Common myeloid progenitor, CD34-positive (primary cell): Measurements from ENCODE around the gene IRX2.

Experiments
- CTCF ChIA-PET: fragments of 350-600 bp; sonication (Branson Sonifier 250); formaldehyde crosslinking; loops from one replicate; lab custom pipeline; 2021; ENCODE audit warnings: antibody characterized with exemption; lab: Charles Lee
- POLR2A ChIA-PET: fragments of 350-600 bp; sonication (Branson Sonifier 250); formaldehyde crosslinking; loops from one replicate; lab custom pipeline; 2021; ENCODE audit warnings: antibody characterized with exemption; lab: Charles Lee
- DNase-seq, 3 donors: peaks; one replicate each; pipeline versions ENCODE4 v3.0.0 to v3.0.0-alpha.2; 2013
- H3K27ac ChIP-seq, 2 experiments: 1 replicate in 1 of 2; 2 replicates in 1 of 2; pipeline ENCODE4 v1.7.0; 2013; ENCODE audit warnings: inconsistent platforms in 2 of 2, low read length in 2 of 2, mild to moderate bottlenecking in 2 of 2, low read depth in 1 of 2, moderate library complexity in 1 of 2; ENCODE audit not compliant: severe bottlenecking in 2 of 2, insufficient read depth in 1 of 2, poor library complexity in 1 of 2
- H3K27me3 ChIP-seq, 5 experiments: replicated peaks in 2 of 5; 1 replicate in 3 of 5; 2 replicates in 2 of 5; pipeline versions ENCODE4 v1.6.1 to v1.7.0; 2013; ENCODE audit warnings: low read length in 4 of 5, mild to moderate bottlenecking in 2 of 5, moderate library complexity in 2 of 5, inconsistent platforms in 1 of 5; ENCODE audit not compliant: insufficient read depth in 5 of 5, control insufficient read depth in 4 of 5
- H3K36me3 ChIP-seq, 4 experiments: 1 replicate in 2 of 4; 2 replicates in 2 of 4; pipeline versions ENCODE4 v1.6.1 to v1.7.0; 2013; ENCODE audit warnings: low read length in 3 of 4, control low read depth in 1 of 4, mild to moderate bottlenecking in 1 of 4; ENCODE audit not compliant: control insufficient read depth in 4 of 4, insufficient read depth in 4 of 4
- H3K4me1 ChIP-seq, 4 experiments: 1 replicate in 3 of 4; 2 replicates in 1 of 4; pipeline versions ENCODE4 v1.6.1 to v1.7.1; 2013; ENCODE audit warnings: low read length in 3 of 4, mild to moderate bottlenecking in 3 of 4, control low read depth in 1 of 4, inconsistent platforms in 1 of 4, moderate library complexity in 1 of 4; ENCODE audit not compliant: control insufficient read depth in 4 of 4, insufficient read depth in 4 of 4; ENCODE audit errors: control extremely low read depth in 1 of 4
- H3K4me3 ChIP-seq, 7 experiments: 1 replicate in 4 of 7; 2 replicates in 3 of 7; pipeline versions ENCODE4 v1.5.1 to v1.7.0; 2013; ENCODE audit warnings: mild to moderate bottlenecking in 7 of 7, low read length in 6 of 7, moderate library complexity in 6 of 7, inconsistent platforms in 2 of 7, low read depth in 2 of 7, control low read depth in 1 of 7; ENCODE audit not compliant: insufficient read depth in 4 of 7, control insufficient read depth in 1 of 7; ENCODE audit errors: extremely low read depth in 1 of 7
- H3K9me3 ChIP-seq, 5 experiments: 1 replicate in 4 of 5; 2 replicates in 1 of 5; pipeline versions ENCODE4 v1.6.1 to v1.7.1; 2013; ENCODE audit warnings: low read length in 4 of 5, mild to moderate bottlenecking in 2 of 5, inconsistent platforms in 1 of 5, low read depth in 1 of 5, moderate library complexity in 1 of 5; ENCODE audit not compliant: control insufficient read depth in 4 of 5, insufficient read depth in 2 of 5; ENCODE audit errors: control extremely low read depth in 1 of 5
- WGBS: methylation state at CpG from one replicate; pipeline ENCODE4 v1.1.5; 2013; ENCODE audit not compliant: insufficient coverage; 5-methylcytosine and 5-hydroxymethylcytosine counted together

IRX2 gene

GRCh38 chr5:2711446-2712425 is 39.7 kb downstream of the IRX2 start:
- WGBS = 92% methylated on average over 22 of the region's 24 CpGs
- H3K27me3 ChIP-seq = peaks cover 0 to 2% (median 0%) of the 10 kb centered on the region in 5 experiments
- no peak overlapping the region for H3K4me3 ChIP-seq
- no peak for DNase-seq
- no peaks in the 10 kb centered on the region for H3K4me1 ChIP-seq
- H3K9me3 ChIP-seq = no peaks in the 10 kb centered on the region
- H3K27ac ChIP-seq = no peak overlapping the region
- POLR2A ChIA-PET = no interaction called here
- H3K36me3 ChIP-seq = no peaks in the 10 kb centered on the region
- CTCF ChIA-PET = no interaction called here

GRCh38 chr5:2710910-2711309 is 40.6 kb downstream of the IRX2 start:
- no peak overlapping the region for H3K27ac ChIP-seq
- no peaks in the 10 kb centered on the region for H3K9me3 ChIP-seq
- ChIA-PET POLR2A (no interaction called here), CTCF (no interaction called here)
- peaks cover 0 to 2% (median 0%) of the 10 kb centered on the region in 5 experiments for H3K27me3 ChIP-seq
- 68% methylated on average over 3 of the region's 3 CpGs for WGBS
- DNase-seq = peak in 2 of 3 donors; percentile 4 to 12
- no peaks in the 10 kb centered on the region for H3K36me3 ChIP-seq
- H3K4me1 ChIP-seq = no peaks in the 10 kb centered on the region
- no peak overlapping the region for H3K4me3 ChIP-seq

GRCh38 chr5:2709976-2710689 is 41.3 kb downstream of the IRX2 start:
- WGBS = 91% methylated on average over 15 of the region's 16 CpGs
- POLR2A ChIA-PET = no interaction called here
- Histone ChIP-seq H3K27ac (no peak overlapping the region), H3K4me1 (no peaks in the 10 kb centered on the region), H3K27me3 (peaks cover 0 to 2% (median 0%) of the 10 kb centered on the region in 5 experiments), H3K4me3 (no peak overlapping the region), H3K9me3 (no peaks in the 10 kb centered on the region), H3K36me3 (no peaks in the 10 kb centered on the region)
- CTCF ChIA-PET = no interaction called here
- no peak for DNase-seq

- ChIA-PET POLR2A (no interaction called here), CTCF (no interaction called here)
- H3K36me3 ChIP-seq = no peaks in the 10 kb centered on the region
- H3K27me3 ChIP-seq = peaks cover 0 to 4% (median 0%) of the 10 kb centered on the region in 5 experiments
- no peak for DNase-seq
- no peaks in the 10 kb centered on the region for H3K9me3 ChIP-seq
- H3K4me1 ChIP-seq = no peaks in the 10 kb centered on the region
- H3K27ac ChIP-seq = no peak overlapping the region
- WGBS = 91% methylated on average over 10 of the region's 10 CpGs
- H3K4me3 ChIP-seq = no peak overlapping the region
These were observed 42.7 kb downstream of the IRX2 start for GRCh38 chr5:2708751-2709150.

DNA sequence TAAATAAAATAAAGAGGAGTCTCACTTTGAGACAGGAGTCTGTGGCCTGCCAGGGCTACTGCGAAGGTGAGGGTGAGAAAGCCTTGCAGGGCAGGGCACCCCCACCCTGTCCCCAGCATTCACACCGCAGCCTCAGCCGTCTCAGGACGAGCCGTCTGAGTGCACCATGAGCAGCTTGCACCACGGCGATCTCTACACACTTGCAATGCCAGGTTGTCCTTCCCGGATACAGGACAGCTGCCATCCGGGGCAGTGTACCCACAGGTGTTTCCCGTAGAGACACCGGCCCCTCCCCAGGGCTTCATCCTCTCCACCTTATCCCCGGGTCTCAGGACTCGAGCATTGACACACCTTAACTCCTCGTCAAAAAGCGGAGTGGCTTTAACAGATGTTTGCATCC is 43.3 kb downstream of the IRX2 start:
- H3K4me1 ChIP-seq = no peaks in the 10 kb centered on the region
- no peak for DNase-seq
- H3K4me3 ChIP-seq = no peak overlapping the region
- no peaks in the 10 kb centered on the region for H3K9me3 ChIP-seq
- ChIA-PET CTCF (no interaction called here), POLR2A (no interaction called here)
- 90% methylated on average over 14 of the region's 15 CpGs for WGBS
- H3K27ac ChIP-seq = no peak overlapping the region
- no peaks in the 10 kb centered on the region for H3K36me3 ChIP-seq
- H3K27me3 ChIP-seq = peaks cover 0 to 4% (median 0%) of the 10 kb centered on the region in 5 experiments

- CTCF ChIA-PET = no interaction called here
- DNase-seq = no peak
- H3K36me3 ChIP-seq = no peaks in the 10 kb centered on the region
- peaks cover 0 to 4% (median 0%) of the 10 kb centered on the region in 5 experiments for H3K27me3 ChIP-seq
- H3K4me3 ChIP-seq = no peak overlapping the region
- H3K9me3 ChIP-seq = no peaks in the 10 kb centered on the region
- 84% methylated on average over 8 of the region's 10 CpGs for WGBS
- no peak overlapping the region for H3K27ac ChIP-seq
- POLR2A ChIA-PET = no interaction called here
- no peaks in the 10 kb centered on the region for H3K4me1 ChIP-seq
These were observed 45.6 kb downstream of the IRX2 start for GRCh38 chr5:2705861-2706260.
